K562 (cell line): ENCODE data around the gene CCN5. TPM values are rescaled to one million over a fixed set of nuclear protein-coding genes. Genes with fewer than 3 reads are reported as not detected.
A peak's percentile ranks its signal among the peaks of the same experiment; 100 is the strongest.

ENCODE experiments used
- ARID1B ChIP-seq: fragments of 450-650 bp; IDR thresholded peaks from 2 replicates; pipeline ENCODE4 v1.6.1; 2016; ENCODE audit warnings: antibody characterized with exemption, mild to moderate bottlenecking, inconsistent platforms
- BDP1 ChIP-seq: IDR thresholded peaks from 3 replicates; pipeline ENCODE4 v1.6.1; 2011; ENCODE audit not compliant: insufficient read length, insufficient read depth
- DNMT1 ChIP-seq: fragments of 450-650 bp; IDR thresholded peaks from 2 replicates; pipeline ENCODE4 v1.6.1; 2016; ENCODE audit warnings: antibody characterized with exemption, mild to moderate bottlenecking
- HDAC3 ChIP-seq: fragments of 450-650 bp; IDR thresholded peaks from 2 replicates; pipeline ENCODE4 v1.6.1; 2018; ENCODE audit warnings: borderline replicate concordance, mild to moderate bottlenecking, moderate library complexity; ENCODE audit not compliant: partially characterized antibody
- LARP7 ChIP-seq: fragments of 450-650 bp; IDR thresholded peaks from 2 replicates; pipeline ENCODE4 v1.6.1; 2016
- MTF1 ChIP-seq: fragments of 250-450 bp; sonication (Bioruptor Pico); IDR thresholded peaks from 2 replicates; pipeline ENCODE4 v1.9.0; 2021; ENCODE audit warnings: moderate library complexity, mild to moderate bottlenecking, inconsistent platforms, borderline replicate concordance
- NEUROD1 ChIP-seq: fragments of 150-350 bp; IDR thresholded peaks from 2 replicates; pipeline ENCODE4 v1.6.1; 2014; ENCODE audit warnings: borderline replicate concordance, low read length, low read depth; ENCODE audit not compliant: partially characterized antibody
- NUFIP1 ChIP-seq: fragments of 450-650 bp; IDR thresholded peaks from 2 replicates; pipeline ENCODE4 v1.6.1; 2018; ENCODE audit not compliant: partially characterized antibody
- PCBP2 ChIP-seq: fragments of 200-400 bp; formaldehyde crosslinking; IDR thresholded peaks from 2 replicates; pipeline ENCODE4 v1.6.1; 2018; ENCODE audit warnings: low read length, low read depth, mild to moderate bottlenecking, moderate library complexity; ENCODE audit not compliant: poor library complexity, severe bottlenecking
- PML ChIP-seq: IDR thresholded peaks from 2 replicates; pipeline ENCODE4 v1.6.1; 2012; ENCODE audit warnings: low read length, inconsistent platforms
- TCF15 ChIP-seq: fragments of 250-450 bp; sonication (Bioruptor Pico); IDR thresholded peaks from 2 replicates; pipeline ENCODE4 v1.8.0; 2022; ENCODE audit warnings: moderate library complexity, mild to moderate bottlenecking, inconsistent platforms
- TRIM28 ChIP-seq: fragments of 450-650 bp; IDR thresholded peaks from 2 replicates; pipeline ENCODE4 v1.6.1; 2017
- ZBTB7A ChIP-seq: IDR thresholded peaks from 2 replicates; pipeline ENCODE4 v1.6.1; 2011; ENCODE audit warnings: low read depth, mild to moderate bottlenecking, low read length, moderate library complexity, borderline replicate concordance; ENCODE audit not compliant: control insufficient read depth
- ZFPM2 ChIP-seq: fragments of 250-450 bp; sonication (Bioruptor Pico); IDR thresholded peaks from 2 replicates; pipeline ENCODE4 v1.5.1; 2022; ENCODE audit warnings: mild to moderate bottlenecking
- ZMIZ1 ChIP-seq, 2 experiments: fragments of 150-350 bp in 1 of 2; IDR thresholded peaks; 2 replicates each; pipeline ENCODE4 v1.6.1; 2012 to 2016; ENCODE audit warnings: low read depth in 2 of 2, low read length in 2 of 2, mild to moderate bottlenecking in 1 of 2, moderate library complexity in 1 of 2
- ZNF197 ChIP-seq: fragments of 200-800 bp; sonication (Bioruptor generic); IDR thresholded peaks from 2 replicates; pipeline ENCODE4 v1.6.1; 2016; ENCODE audit warnings: low read depth, missing genetic modification characterization, missing compliant biosample characterization
- ZNF232 ChIP-seq: sonication (generic); formaldehyde crosslinking; IDR thresholded peaks from 2 replicates; pipeline ENCODE4 v1.8.0; 2022; ENCODE audit warnings: mild to moderate bottlenecking, missing genetic modification reagents
- ZNF41 ChIP-seq: fragments of 250-450 bp; sonication (Bioruptor Pico); conservative IDR thresholded peaks from 2 replicates; pipeline ENCODE4 v1.4.0; 2020; ENCODE audit warnings: mild to moderate bottlenecking
- ZNF445 ChIP-seq: fragments of 250-450 bp; sonication (Bioruptor Pico); IDR thresholded peaks from 2 replicates; pipeline ENCODE4 v1.4.0; 2020; ENCODE audit warnings: low read depth, mild to moderate bottlenecking, moderate library complexity
- ZNF551 ChIP-seq: fragments of 250-450 bp; sonication (Bioruptor Pico); IDR thresholded peaks from 2 replicates; pipeline ENCODE4 v1.5.0; 2021; ENCODE audit warnings: mild to moderate bottlenecking, moderate library complexity
- polyA plus RNA-seq, 8 experiments: library from polyadenylated mRNA; depleted of rRNA in 4 of 8; stranded (reverse) in 5 of 8; unstranded in 3 of 8; fragments of >200 nt; fragmentation: Nextera tagmentation in 2 of 8; fragmentation: Illumina TruSeq in 1 of 8; extraction: Ambion mirVana in 2 of 8; extraction: Trizol in 1 of 8; gene quantifications; 2 replicates each; pipeline versions ENCODE4 v1.2.1 to v1.2.3, GENCODE V29; 2011 to 2014; ENCODE audit warnings: inconsistent platforms in 1 of 8, missing spikeins in 1 of 8
- total RNA-seq, 7 experiments: library from RNA; depleted of rRNA in 6 of 7; stranded (reverse); fragments of >200 nt in 6 of 7; fragmentation: Illumina TruSeq in 2 of 7; extraction: Trizol in 2 of 7; gene quantifications; 2 replicates each; pipeline versions ENCODE4 v1.2.1 to v1.2.3, GENCODE V29; 2011 to 2021; ENCODE audit warnings: low replicate concordance in 1 of 7
- TF ChIP-seq, protein P1 (sequence below): fragments of 450-650 bp; IDR thresholded peaks from 2 replicates; pipeline ENCODE4 v1.6.1; 2017; ENCODE audit warnings: antibody characterized with exemption
- TF ChIP-seq, protein P2 (sequence below): fragments of 250-450 bp; sonication (Bioruptor Pico); IDR thresholded peaks from 2 replicates; pipeline ENCODE4 v1.4.0; 2020; ENCODE audit warnings: mild to moderate bottlenecking

CCN5 gene
- total and polyA plus RNA-seq, 9 of the 15 experiments (the other 6 are each of a cell fraction or from before 2014, with no cell fraction given), result not detected

- TF ChIP-seq ZMIZ1 (IDR thresholded peaks at IDR 0.05; ENCODE audit: low read depth in 2 of 2, low read length in 2 of 2) (peak in 1 of 2 experiments; percentile 66; a peak in 1 of 4 replicates), ARID1B (no peak), ZNF41 (no peak), ZFPM2 (no peak), NUFIP1 (no peak), MTF1 (no peak), LARP7 (no peak), ZNF551 (CRISPR knock-in tag) (no peak), NEUROD1 (no peak), DNMT1 (no peak), ZNF232 (CRISPR knock-in tag) (no peak), HDAC3 (no peak), ZNF445 (no peak), BDP1 (no peak), PCBP2 (no peak), ZBTB7A (no peak), TRIM28 (no peak), TCF15 (CRISPR knock-in tag) (no peak), ZNF197 (CRISPR knock-in tag) (no peak), PML (no peak)
- TF ChIP-seq, protein P1, sequence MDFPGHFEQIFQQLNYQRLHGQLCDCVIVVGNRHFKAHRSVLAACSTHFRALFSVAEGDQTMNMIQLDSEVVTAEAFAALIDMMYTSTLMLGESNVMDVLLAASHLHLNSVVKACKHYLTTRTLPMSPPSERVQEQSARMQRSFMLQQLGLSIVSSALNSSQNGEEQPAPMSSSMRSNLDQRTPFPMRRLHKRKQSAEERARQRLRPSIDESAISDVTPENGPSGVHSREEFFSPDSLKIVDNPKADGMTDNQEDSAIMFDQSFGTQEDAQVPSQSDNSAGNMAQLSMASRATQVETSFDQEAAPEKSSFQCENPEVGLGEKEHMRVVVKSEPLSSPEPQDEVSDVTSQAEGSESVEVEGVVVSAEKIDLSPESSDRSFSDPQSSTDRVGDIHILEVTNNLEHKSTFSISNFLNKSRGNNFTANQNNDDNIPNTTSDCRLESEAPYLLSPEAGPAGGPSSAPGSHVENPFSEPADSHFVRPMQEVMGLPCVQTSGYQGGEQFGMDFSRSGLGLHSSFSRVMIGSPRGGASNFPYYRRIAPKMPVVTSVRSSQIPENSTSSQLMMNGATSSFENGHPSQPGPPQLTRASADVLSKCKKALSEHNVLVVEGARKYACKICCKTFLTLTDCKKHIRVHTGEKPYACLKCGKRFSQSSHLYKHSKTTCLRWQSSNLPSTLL, result no peak
- TF ChIP-seq, protein P2, sequence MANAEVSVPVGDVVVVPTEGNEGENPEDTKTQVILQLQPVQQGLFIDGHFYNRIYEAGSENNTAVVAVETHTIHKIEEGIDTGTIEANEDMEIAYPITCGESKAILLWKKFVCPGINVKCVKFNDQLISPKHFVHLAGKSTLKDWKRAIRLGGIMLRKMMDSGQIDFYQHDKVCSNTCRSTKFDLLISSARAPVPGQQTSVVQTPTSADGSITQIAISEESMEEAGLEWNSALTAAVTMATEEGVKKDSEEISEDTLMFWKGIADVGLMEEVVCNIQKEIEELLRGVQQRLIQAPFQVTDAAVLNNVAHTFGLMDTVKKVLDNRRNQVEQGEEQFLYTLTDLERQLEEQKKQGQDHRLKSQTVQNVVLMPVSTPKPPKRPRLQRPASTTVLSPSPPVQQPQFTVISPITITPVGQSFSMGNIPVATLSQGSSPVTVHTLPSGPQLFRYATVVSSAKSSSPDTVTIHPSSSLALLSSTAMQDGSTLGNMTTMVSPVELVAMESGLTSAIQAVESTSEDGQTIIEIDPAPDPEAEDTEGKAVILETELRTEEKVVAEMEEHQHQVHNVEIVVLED (CRISPR knock-in tag), result no peak
Measured at GRCh38 chr20:44736170-44737021, 21.2 kb downstream of the CCN5 start (continued).
